NCI-H2029 (cell line): ENCODE data around the gene PPP1R18.
A peak's percentile ranks its signal among the peaks of the same experiment; 100 is the strongest.
"Not testable (repeated sequence)": the region's sequence is repeated elsewhere in the genome, so short reads cannot be mapped to it uniquely, and the experiment has no call there.

Experiments
- DNase-seq: peaks from one replicate; lab custom pipeline; 2025; lab: John Stamatoyannopoulos, UW

Gene PPP1R18

DNA sequence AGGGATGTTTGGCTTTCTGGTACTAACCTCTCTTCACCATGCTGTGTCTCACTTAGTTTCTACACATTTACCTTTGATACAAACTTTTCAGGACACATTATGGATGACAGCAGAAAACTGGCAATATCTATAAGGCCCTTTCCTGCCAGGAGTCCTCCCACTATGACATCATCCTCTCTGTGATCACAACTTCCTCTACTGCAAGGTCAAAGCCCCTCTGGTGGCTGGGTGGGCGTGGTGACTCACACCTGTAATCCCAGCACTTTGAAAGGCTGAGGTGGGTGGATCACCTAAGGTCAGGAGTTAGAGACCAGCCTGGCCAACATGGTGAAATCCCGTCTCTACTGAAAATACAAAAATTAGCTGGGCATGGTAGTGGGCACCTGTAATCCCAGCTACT, 20.1 kb downstream of the PPP1R18 start:
- DNase-seq, result not testable (repeated sequence)

GRCh38 chr6:30664994-30665767, 21.3 kb downstream of the PPP1R18 start:
- DNase-seq, result no peak

DNA sequence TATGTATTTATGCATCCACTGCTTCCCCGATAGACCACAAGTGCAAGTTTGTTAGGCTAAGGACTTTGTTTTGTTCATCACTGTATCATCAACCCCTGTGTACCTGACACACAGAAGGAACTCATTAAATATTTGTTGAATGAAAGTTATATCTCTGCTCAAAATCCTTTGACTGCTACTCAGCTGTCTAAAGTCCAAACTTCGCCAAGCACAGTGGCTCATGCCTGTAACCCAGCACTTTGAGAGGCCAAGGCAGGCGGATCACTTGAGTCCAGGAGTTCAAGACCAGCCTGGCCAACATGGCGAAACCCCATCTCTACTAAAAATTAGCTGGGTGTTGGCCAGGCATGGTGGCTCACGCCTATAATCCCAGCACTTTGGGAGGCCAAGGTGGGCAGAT, 28.5 kb downstream of the PPP1R18 start:
- not testable (repeated sequence) for DNase-seq

DNA sequence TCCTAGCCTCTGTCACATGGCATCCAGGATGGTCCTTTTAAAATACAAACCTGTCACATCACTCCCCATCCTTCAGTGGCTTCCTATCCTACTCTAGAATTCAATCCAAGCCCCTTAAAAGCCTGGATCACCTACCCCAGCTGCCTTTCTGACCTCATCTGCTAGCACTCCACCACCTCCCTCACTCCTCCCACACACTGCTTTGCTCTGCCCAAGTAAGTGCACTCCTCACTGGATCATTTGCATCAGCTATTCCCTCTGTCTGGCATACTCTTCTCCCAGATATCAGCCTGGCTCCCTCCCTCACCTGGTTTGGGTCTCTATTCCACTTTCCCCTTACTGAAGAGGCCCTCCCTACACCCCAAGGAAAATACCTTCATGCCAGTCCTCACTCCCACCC, 29.0 kb downstream of the PPP1R18 start:
- DNase-seq, result no peak

DNA sequence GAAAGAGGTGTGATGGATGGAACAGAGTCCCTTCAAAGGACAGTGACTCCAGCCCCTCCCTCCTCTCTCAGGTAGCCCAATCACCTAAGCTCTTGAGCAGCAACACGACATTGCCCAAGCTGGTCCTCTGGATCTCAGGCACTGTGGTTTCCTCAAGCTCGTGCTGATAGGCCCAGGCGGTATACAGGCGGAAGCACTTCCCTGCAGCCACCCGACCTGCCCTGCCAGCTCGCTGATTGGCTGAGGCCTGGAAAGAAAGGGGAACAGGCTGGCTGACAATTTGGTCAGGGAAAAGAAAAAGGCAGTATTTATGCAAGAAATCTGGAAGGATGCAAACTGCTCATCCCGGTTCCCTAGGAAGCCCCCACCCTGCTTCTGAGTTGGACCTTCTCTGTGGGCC, 29.9 kb downstream of the PPP1R18 start:
- DNase-seq, result no peak

DNA sequence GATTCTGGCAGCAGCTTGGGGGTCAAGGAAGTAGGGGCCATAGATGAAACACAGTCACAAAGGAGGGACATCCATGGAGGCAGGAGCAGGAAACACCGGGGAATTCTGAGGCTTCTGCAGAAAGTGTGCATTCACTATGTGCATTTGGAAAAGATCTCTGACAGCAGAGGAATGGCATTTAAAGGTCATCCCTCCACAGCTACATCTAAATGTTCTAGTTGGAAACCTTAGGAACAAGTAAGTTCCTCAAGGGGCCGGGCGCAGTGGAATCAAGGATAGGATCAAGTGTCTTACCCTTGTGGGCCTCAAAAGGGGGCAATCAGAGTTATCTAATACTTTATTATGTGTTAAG, 30.7 kb downstream of the PPP1R18 start:
- no peak for DNase-seq

- DNase-seq, result no peak
Observed at GRCh38 chr6:30654798-30655742, 31.4 kb downstream of the PPP1R18 start.

GRCh38 chr6:30651143-30651542, 35.3 kb downstream of the PPP1R18 start:
- DNase-seq, result no peak

DNA sequence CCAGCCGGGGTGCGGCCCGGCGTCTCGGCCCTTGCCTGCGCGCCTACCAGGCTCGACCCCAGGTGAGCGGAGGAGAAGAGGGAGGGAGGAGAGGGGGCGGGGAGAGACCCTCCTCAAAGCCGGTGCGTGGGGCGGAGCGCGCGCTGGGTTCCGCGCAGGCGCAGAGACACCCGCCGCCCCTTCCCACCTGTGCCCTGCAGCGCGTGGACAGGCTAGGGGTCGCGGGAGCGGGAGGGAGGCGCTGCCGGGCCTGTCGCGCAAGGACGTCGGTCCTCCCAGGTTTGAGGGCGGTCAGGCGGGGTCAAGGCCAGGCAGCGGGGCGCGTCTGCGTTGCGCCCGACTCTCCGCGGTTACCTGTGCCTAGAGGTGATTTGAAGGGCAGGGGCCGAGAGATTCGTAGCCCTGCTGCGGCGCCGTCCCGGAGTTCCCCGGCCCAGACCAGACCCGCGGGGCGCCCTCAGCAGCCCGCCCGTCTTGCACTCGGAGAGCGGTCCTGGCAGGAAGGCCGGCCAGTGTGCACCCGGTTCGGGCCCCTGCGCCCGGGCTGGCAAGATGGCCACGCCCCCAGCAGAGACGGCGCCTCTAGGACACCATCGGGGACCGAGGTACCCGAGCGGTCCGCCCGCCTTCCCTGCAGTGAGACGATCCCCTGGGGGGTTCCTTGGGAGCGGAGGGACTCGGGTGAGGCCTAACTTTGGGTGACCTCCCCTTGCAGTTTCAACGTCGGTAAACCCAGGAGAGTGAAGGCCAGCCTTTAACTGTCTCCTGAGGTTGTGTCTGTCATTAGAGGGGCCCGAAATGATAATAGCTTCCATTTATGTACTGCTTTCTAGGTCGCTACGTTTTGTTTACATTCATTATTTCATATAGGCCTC, 39.0 kb downstream of the PPP1R18 start:
- peak; percentile 86 for DNase-seq

- DNase-seq, result peak; percentile 94
Observed at GRCh38 chr6:30646450-30647241, 39.8 kb downstream of the PPP1R18 start, which contains the start of gene C6orf136. C6orf136 (plus strand) TSS chr6:30647133; CDS start chr6:30647232, 99 bp downstream.

GRCh38 chr6:30645989-30646388, 40.5 kb downstream of the PPP1R18 start:
- DNase-seq, result no peak

- DNase-seq, result no peak
Observed at GRCh38 chr6:30644769-30645168, 41.7 kb downstream of the PPP1R18 start.

- no peak for DNase-seq
Observed at GRCh38 chr6:30643656-30644055, 42.8 kb downstream of the PPP1R18 start.

- no peak for DNase-seq
Observed at GRCh38 chr6:30641048-30641447, 45.4 kb downstream of the PPP1R18 start.

- no peak for DNase-seq
Observed at GRCh38 chr6:30640481-30640880, 46.0 kb downstream of the PPP1R18 start.

- no peak for DNase-seq
Observed at GRCh38 chr6:30635834-30636233, 50.6 kb downstream of the PPP1R18 start.

DNA sequence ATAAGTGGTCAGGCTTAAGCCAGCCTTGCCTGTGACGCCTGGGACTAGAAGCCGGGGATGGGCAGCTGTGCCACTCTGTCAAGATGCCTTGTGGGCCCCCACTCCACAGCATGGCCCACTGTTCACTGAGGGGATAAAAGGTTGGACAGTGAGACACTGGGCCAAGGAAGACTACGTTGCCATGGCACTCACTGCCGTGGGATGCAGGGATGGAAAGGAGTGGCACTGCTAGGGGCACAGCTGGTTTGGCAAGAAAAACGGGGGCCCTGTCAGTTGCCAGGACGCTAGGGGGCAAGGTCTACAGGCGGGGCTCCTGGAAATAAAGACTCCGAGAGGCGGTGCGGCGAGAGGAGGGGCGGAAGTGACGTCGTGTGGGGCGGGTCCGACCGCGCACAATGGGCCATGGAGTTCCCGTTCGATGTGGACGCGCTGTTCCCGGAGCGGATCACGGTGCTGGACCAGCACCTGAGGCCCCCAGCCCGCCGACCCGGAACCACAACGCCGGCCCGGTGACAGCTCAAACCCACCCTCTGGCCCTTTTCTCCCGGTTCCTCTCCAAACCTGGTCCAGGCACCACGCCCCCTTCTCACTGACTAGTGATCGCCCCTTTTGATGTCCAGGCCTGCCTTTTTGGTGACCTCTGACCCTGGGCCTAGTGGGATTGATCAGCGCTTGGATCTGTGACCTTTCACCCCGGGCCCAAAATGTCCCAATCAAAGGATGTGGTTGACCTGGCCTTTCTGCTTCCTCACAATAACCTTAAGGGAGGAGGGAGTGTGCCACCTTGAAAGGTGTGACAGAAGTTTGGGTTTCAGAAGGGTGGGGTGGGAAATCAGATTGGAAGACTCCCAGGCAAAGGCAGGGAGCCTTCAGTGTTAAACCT, 59.7 kb downstream of the PPP1R18 start, which contains the start of gene ATAT1:
ATAT1 (plus strand) TSS at position 391 of the 883 bp plus-strand sequence.
- DNase-seq, result peak; percentile 76
